NCI-H526 treated with DMSO at 0.1 percent for 48 hours (cell line): ENCODE measurements around the gene JPH3.
"Not testable (repeated sequence)": the region's sequence is repeated elsewhere in the genome, so short reads cannot be mapped to it uniquely, and the experiment has no call there.

ENCODE experiments used
- DNase-seq: peaks from one replicate; lab custom pipeline; 2025; lab: John Stamatoyannopoulos, UW

The JPH3 gene

DNA sequence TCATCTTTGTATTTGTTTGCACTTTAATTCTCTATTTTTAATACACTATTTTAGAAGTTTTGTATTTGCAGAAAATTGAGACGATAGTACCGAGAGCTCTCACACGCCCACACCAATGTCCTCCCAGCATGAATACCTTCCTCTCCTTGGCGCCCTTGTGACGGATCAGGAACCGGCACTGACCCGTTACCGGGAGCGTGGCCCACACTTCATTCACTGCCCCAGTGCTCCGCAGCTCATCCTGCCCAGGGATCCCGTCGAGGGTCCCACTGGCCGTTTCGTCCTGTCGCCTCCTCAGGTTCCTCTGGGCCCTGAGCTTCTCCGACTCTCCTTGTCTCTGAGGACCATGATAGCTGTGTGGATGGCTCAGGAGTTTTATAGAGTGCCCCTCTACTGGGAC is 112.9 kb downstream of the JPH3 start:
- DNase-seq = no peak

DNA sequence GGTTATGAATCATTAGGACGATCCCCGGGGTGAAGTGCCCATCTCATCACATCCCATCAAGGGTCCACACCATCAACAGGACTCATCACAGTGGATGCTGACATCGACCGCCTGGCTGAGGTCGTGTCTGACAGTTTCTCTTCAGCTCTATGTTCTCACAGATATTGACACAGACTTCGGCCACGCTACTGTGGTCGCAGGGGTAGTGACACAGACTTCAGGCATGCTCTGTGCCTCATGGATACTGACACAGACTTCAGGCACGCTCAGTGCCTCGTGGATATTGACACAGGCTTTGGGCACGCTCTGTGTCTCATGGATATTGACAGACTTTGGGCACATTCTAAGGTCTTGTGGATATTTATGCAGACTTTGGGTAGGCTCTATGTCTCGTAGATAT is 113.3 kb downstream of the JPH3 start:
- DNase-seq = no peak

DNA sequence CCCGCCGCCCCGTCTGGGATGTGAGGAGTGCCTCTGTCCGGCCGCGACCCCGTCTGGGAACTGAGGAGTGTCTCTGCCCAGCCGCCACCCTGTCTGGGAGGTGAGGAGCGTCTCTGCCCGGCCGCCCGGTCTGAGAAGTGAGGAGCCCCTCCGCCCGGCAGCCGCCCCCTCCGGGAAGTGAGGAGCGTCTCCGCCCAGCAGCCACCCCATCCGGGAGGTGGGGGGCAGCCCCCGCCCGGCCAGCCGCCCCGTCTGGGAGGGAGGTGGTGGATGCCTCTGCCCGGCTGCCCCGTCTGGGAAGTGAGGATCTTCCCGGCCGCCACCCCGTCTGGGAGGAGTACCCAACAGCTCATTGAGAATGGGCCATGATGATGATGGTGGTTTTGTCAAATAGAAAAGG is 116.5 kb downstream of the JPH3 start:
- not testable (repeated sequence) for DNase-seq

DNA sequence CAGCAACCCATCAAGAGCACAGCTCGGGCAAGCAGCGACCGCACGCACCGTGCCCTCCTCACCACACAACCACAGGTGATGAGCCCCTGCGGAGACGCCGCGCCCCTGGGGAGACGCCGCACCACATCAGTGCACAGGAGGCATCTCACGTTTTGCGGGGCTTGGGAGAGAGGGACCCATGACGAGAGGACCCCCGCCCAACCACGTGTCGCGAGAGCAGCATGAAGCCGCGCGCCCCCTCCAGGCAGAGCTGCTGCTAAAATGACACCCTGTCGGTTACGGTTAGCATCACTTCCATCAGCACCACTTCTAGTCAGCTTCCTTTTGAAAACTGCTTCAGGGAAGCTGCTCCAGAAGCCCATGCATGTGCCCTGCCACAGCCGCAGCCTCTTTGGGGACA is 118.1 kb downstream of the JPH3 start:
- no peak for DNase-seq

DNA sequence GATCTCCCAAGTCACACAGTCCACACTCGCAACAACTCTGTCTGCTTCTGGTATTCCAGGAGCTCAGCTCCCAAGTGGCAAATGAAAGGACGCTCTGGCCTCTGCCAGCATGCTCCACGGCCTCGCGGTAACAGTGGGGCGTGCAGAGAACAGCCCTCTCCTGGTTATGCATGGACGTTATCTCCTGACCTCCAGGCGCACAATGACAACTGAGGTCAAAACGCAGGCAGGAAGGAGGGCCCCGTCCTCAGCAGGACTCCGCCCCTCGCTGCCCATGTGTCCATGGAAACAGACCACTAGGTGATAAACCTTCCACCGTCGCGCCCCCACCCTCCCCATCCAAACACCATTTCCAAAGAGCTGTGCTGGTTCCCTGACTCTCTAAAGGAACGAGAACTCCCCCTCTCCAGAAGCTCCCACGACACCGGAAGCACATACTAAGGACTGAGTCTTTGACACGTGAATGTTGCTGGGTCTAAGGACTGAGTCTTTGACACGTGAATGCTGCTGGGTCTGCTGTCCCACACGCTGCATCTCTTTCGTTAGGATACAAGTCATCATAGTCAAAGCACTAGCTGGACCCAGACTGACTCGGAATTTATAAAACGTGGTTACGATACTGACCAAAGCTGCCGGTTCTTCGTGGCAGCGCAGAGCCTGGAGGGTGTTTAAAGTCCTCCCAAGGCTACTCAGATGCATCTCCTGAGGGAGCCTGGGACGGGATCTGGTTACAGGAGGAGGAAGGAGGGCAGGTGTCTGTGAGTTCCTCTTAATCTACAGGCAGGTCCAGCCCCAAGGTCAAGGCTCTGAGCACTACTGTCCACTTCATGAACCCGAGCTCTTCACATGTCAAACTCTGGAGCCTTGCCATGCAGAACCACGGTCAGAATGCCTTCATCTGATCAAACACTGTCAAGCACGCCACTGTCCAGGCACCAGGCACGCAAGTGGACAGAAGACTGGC is 119.6 kb downstream of the JPH3 start:
- DNase-seq = no peak

DNA sequence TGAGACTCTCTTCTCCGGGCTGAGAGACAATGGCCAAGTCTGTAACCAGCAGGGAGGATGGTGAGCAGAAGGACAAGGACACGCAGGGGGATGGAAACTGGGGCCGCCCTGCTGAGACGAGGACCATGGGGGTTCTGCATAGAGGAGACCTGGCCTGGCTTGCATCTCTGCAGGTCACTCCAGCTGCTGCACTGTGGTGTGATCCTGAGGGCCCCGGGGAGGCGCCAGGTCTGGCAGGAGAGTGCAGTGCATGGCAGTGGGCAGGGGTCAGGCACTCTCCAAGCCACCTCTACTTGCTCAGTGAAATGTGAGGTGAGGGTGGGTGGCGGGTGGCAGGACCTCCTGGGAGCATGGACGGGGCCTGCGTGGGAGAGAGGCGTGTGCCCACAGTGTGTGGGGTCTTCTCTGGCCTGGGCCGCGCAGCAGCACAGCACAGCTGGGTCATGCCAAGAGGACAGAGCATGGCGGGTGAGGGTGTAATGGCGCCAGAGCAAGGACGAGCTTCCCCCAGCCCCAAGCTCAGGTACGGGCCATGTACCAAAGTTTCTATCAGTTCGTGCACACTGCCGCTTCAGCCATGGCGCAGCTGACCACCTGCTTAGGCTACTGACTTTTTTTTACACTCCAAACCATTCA is 120.4 kb downstream of the JPH3 start:
- DNase-seq = no peak

DNA sequence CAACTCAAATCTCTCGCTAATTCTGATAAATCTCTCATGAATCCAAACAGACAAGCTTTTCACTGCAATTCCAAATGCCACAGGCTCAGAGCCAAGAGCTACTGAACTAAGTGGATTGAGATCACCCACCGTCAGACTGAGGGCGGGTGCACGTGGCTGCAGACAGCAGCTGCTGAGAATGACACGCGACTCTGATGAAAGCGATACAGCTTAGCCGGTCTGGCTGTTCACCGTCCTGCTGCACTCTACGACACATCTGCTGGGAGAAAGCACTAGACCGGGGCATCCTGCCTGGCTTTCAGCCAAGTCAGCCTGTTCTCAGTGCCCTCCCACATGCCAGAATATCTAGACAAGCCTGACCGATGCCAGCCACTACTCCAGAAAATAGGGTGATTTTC is 120.9 kb downstream of the JPH3 start:
- no peak for DNase-seq

DNA sequence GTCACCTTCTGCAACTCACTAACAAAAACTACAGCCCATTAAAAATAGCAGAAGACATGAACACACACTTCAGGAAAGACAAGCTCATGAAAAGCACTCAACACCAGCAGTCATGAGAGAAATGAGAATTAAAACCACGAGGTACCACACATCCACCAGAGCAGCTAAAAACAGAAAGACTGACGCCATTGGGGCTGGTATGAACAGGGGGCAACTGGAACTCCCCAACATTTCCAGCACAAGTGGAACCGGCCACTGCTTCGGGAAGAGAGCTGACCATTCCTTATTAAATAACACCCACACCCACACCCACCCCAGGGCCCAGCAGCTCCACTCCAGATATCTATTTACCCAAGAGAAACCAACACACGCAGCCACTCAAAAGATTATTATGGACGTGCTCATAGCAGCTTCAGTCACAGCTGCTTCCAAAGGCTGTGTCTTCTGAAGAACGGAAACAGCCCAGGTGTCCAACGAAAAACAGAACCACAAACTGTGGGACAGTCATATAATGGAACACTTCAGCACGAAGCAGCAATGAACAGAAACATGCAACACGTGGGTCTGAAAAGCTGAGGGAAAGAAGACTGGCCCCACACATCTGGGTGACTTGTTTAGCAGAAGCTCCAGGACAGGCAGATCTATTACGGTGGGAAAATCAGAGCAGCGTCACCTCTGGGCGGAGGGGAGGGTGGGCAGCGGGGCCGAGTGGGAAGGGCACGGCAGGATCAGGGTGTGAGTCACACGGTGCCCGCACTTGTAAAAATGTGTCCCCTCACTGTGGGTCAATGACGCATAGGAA is 122.4 kb downstream of the JPH3 start:
- DNase-seq = no peak

DNA sequence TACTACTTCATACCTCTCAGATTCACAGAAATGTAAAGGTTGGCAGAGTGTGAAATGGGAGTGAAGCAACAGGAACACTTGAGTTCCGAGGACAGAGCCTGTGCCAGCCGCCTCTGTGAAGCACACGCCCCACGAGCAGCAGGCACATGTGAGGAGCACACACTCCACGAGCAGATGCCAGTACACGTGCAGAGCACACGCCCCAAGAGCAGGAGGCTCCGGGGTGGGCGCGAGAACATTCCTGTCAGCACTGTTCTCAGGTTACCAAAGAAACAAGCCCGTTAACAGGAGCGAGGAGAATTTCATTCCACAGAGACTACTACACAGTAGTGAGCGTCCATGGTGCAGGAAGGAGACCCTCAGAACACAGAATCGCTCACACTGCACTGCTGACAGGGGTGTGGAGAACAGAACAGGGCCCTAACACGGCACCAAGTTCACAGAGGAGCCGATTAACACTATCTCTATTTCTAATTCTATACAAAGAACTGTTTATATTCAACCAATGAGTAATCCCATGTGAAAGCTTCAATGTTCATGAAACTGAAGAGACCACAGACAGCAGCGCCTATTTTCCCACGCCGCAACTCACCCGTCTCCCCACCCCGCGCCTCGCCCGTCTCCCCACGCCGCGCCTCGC is 123.4 kb downstream of the JPH3 start:
- no peak for DNase-seq

DNA sequence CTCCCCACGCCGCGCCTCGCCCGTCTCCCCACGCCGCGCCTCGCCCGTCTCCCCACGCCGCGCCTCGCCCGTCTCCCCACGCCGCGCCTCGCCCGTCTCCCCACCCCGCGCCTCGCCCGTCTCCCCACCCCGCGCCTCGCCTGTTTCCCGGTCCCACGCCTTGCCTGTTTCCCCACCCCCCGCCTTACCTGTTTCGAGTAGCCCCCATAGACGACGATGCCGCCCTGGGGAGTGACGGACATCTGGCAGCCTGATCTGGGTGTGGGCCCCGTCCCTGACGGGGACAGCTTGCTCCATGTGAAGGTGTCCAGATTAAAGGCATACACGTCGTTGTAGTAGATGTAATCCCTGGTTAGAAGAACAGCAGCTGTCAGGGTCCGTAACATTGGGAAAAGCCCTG is 124.3 kb downstream of the JPH3 start:
- not testable (repeated sequence) for DNase-seq

DNA sequence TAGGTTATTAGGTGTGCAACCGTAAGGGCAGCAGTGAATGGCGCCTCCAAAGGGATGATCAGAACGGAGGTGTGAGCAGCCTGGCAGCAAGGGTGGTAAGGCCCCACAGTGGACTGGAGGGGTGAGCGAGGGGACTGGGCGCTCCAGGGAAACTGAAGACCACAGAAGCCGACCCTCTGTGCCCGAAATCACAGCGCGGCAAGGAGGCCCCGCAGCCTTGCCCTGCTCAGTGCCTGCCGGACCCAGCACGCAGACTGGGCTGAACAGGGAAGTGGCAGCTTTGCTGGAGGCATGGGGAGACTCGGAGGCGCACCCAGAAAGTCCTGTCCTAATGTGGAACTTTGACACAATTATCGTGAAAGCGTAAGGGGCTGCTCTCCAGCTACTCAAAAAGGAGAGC is 125.0 kb downstream of the JPH3 start:
- DNase-seq = no peak

DNA sequence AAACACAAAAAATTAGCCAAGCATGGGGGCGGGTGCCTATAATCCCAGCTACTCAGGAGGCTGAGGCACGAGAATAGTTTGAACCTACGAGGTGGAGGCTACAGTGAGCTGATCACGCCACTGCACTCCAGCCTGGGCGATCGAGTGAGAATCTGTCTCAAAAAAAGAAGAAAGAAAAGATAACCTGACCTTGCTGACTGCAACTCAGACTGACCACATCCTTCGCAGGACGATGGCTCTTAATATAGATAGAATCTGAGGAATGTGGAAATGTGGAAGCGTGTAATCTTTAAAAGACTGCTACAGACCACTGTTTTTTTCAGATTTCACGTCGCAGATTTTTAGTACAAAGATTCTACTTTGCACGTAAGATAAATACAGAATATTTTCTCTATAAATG is 125.7 kb downstream of the JPH3 start:
- no peak for DNase-seq

DNA sequence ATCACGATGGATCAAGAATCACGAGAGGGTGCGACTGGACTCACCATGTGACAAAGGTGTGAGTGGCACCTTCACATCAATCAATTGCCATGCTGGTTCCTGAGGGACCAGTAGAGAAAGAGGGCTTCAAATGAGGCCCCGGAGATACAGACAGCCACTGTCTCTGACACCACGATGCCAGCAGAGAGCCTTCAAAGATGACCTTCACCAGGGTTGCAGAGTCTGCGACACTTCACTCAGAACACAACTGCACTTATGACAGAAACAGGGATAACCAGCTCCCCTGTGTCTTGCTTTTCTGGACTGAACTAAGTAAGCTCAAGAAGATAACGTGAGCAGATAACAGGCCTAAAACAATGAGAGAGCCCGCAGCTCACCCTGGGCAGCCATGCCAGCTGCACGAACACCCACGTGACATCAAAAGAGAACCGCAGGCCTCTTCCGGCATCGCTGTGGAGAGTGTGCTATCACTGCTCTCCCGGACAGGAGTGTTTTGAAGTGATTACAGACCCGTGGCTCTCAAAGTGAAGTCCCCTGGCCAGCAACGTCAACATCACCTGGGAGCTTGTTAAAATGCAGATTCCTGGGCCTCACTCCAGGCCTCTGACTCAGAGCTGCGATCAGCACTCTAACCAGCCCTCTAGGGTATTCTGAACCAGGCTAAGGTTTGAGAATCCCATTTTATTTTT is 127.1 kb downstream of the JPH3 start:
- DNase-seq = no peak

DNA sequence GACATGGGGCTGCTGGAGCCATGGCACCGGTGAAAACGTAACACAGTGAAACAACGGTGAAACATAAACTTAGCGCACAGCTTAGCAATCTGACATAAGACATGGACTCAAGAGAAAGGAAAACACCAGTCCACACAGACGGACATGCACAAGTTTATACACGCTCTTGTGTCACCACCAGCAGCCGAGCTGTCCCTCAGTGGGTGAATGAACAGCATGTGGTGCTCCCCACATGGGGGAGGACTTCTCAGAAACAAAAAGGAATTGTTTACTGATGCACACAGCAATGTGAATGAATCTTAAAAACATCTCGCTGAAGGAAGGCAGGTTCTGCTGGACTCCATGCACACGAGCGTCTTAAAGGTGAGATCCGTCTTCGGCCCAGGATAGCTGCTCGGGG is 129.3 kb downstream of the JPH3 start:
- DNase-seq = no peak

DNA sequence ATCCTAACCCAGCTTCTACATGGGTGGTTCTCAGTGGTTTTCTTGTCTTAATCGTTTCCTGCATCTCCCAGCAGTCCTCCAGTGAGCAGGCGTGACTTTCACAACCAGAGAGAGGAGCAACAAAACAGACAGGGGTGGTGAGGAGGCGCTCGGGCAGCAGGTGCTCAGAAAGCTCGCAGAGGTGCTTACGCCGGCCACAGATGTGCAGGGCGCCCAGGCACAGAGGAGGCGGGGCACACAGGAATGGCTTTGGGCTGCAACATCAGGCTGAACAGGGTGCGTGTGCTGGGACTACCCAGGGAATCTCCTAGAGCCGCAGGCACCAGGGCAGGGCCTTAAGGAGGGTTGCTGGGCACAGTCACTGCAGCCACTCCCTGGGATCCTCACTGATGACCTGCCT is 130.9 kb downstream of the JPH3 start:
- no peak for DNase-seq

DNA sequence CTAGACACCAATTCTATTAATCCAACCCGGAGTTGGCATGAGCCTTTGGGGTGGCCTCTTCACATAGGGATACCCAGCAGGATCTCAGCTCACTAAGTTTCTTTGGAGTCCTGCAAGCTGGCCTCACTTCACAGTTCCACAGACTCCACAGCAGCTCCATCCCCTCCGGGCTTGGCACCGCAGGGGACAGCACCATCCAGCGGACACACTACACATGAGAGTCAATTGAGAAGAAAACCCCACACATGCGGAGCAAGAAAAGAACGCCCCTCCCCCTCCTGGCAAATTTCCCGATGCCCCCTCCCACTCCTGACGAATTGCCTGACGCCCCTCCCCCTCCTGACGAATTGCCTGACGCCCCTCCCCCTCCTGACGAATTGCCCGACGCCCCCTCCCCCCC is 132.3 kb downstream of the JPH3 start:
- no peak for DNase-seq

DNA sequence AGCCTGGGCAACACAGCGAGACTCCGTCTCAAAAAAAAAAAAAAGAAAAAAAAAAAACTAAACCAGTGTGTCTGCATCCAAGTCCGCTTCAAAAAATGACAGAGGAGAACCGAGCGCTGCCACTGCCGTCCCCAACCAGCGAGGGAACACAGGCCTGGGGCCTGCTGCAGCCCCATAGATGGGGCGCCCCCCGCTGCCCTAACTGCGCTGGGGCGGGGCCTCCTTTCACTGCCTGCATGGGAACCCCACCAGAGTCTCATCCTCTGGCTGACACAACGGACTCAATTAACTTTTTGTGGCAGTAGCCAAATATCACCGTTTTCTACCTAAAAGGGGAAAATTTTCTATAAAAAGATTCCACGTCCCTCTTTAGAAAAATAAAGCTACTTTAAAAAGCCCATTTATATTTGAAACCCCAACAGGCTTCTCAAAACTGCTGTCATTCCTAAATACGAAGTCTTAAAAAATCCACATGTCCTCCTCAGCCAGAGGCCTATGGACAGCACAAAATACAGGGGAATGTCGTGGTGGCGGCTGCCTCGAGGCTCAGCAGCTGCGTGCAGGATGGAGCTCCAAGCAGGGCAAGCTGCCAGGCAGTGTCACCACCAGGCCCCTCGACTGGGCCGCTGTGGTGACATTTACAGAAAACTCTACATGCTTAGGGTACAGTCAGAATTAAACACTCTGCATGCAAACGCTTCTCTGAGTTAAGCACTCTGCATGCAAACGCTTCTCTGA is 133.1 kb downstream of the JPH3 start:
- no peak for DNase-seq

DNA sequence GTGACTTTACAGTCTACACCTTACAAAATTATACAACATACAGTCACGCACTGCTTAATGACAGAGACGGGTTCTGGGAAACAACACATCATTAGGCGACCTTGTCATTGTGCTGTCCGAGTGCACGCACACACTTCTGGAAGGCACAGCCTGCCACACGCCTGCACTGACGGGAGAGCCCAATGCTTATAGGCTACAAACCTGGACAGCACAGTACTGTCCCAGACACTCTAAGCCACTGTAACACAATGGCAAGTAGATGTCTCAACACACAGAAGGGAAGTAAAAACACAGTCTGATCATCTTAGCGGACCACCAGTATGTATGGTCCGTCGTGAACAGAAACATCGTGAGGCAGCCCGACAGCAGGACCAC is 133.7 kb downstream of the JPH3 start:
- no peak for DNase-seq

DNA sequence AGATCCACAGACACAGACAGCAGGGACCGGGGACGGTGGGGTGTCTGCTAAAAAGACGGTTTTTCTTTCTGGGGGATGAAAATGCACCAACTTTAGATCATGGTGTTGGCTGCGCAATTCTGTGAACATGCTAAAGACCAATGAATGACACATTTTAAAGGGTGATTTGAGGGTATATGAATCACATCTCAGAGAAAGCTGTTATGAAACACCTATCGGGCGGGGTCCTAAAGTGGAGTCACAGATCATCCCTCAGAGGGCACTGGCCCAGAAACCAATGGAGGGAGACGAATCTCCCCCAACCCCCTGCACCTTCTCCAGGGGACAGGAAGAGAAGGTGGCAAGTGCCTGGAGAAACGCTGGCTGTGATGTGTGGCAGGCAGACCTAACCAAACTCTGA is 137.5 kb downstream of the JPH3 start:
- no peak for DNase-seq

DNA sequence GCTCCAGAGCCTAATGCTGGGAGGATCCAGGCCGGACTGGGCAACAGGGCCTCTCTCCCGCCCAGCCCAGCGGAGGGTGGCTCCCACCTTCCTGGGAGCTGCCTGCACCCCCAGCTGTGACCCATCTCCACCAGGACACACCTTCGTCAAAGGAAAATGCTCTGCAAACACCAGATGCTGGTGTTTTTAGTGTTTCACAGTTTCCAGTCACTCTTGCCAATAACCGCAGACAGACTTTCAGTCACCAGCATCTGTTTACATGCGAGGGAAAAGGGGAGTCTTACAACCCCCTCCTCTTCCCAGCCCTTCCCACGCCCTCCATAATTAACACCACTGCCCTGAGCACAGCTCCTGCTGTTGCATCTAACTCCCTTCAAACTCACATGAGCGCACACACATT is 138.1 kb downstream of the JPH3 start:
- DNase-seq = no peak

DNA sequence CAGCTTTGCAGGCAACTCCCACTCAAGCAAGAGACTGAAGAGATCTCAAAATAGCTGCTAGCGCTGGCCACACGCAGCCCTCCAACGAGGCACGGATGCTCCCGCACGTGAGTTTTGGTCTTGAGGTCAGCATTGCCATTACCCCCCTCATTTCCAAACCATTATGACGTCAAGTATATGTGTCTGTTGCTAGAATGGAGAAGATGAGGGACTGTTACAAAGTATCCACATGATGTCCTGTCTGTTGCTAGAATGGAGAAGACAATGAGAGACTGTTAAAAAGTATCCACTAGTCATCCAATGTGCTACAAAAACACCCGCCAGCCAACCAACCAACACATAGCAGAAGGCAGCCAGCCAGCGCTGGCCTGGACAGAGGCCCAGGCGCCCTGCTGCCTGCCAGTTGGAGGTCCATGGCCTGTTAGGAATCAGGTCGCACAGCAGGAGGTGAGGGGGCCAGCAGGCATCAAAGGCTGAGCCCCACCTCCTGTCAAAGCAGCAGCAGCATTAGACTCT is 138.7 kb downstream of the JPH3 start:
- no peak for DNase-seq
